Measurements from ENCODE around the gene MGME1.
"Not testable (repeated sequence)": the region's sequence is repeated elsewhere in the genome, so short reads cannot be mapped to it uniquely, and the experiment has no call there.

The MGME1 gene

GRCh38 chr20:17941087-17941825 lies 27.6 kb upstream of the MGME1 start:
- DNase-seq: no peak

GRCh38 chr20:17941826-17942196 lies 27.0 kb upstream of the MGME1 start:
- no peak for DNase-seq

- DNase-seq: no peak
Observed at GRCh38 chr20:17943343-17943742, 25.5 kb upstream of the MGME1 start.

- DNase-seq: no peak
Observed at GRCh38 chr20:17944854-17945474, 23.9 kb upstream of the MGME1 start.

- DNase-seq: no peak
Observed at GRCh38 chr20:17946040-17946439, 22.8 kb upstream of the MGME1 start.

GRCh38 chr20:17946572-17947473 lies 22.0 kb upstream of the MGME1 start:
- no peak for DNase-seq

- no peak for DNase-seq
Observed at GRCh38 chr20:17947474-17947815, 21.4 kb upstream of the MGME1 start.

GRCh38 chr20:17948442-17948841 lies 20.4 kb upstream of the MGME1 start:
- no peak for DNase-seq

GRCh38 chr20:17949899-17950298 lies 18.9 kb upstream of the MGME1 start:
- DNase-seq: no peak

- DNase-seq: no peak
Observed at GRCh38 chr20:17950670-17951069, 18.1 kb upstream of the MGME1 start.

GRCh38 chr20:17951323-17951722 lies 17.5 kb upstream of the MGME1 start:
- no peak for DNase-seq

- DNase-seq: no peak
Observed at GRCh38 chr20:17952692-17953684, 15.8 kb upstream of the MGME1 start.

- no peak for DNase-seq
Observed at GRCh38 chr20:17953935-17954334, 14.9 kb upstream of the MGME1 start.

GRCh38 chr20:17955302-17955701 lies 13.5 kb upstream of the MGME1 start:
- no peak for DNase-seq

GRCh38 chr20:17956099-17956685 lies 12.6 kb upstream of the MGME1 start:
- DNase-seq: no peak

- no peak for DNase-seq
Observed at GRCh38 chr20:17957505-17958363, 11.1 kb upstream of the MGME1 start.

GRCh38 chr20:17958373-17959256 lies 10.2 kb upstream of the MGME1 start:
- DNase-seq: no peak

- no peak for DNase-seq
Observed at GRCh38 chr20:17959257-17959627, 9.6 kb upstream of the MGME1 start.

- DNase-seq: not testable (repeated sequence)
Observed at GRCh38 chr20:17960400-17960885, 8.4 kb upstream of the MGME1 start.
